HTERT RPE-1 (cell line): ENCODE measurements around the gene CNTNAP4.

Source experiments
- in situ Hi-C: fragments of 300-500 bp; cut with MboI; formaldehyde crosslinking; loops from 4 replicates; pipeline ENCODE4 v1.14.3; 2020; ENCODE audit warnings: low sequenced_read_pairs

The CNTNAP4 gene

GRCh38 chr16:76484020-76484419 is 206.8 kb downstream of the CNTNAP4 start:
- in situ Hi-C loops, result no loop called here

GRCh38 chr16:76486740-76487139 is 209.5 kb downstream of the CNTNAP4 start:
- in situ Hi-C loops, result no loop called here

GRCh38 chr16:76487411-76488064 is 210.3 kb downstream of the CNTNAP4 start:
- in situ Hi-C loops, result no loop called here

- in situ Hi-C loops, result no loop called here
Observed at GRCh38 chr16:76488065-76488417, 210.8 kb downstream of the CNTNAP4 start.

- in situ Hi-C loops, result no loop called here
Observed at GRCh38 chr16:76490036-76490639, 212.9 kb downstream of the CNTNAP4 start.

GRCh38 chr16:76500006-76500405 is 222.8 kb downstream of the CNTNAP4 start:
- in situ Hi-C loops, result no loop called here

- in situ Hi-C loops, result no loop called here
Observed at GRCh38 chr16:76502063-76502462, 224.9 kb downstream of the CNTNAP4 start.

GRCh38 chr16:76502555-76502954 is 225.4 kb downstream of the CNTNAP4 start:
- in situ Hi-C loops, result no loop called here

GRCh38 chr16:76503091-76503490 is 225.9 kb downstream of the CNTNAP4 start:
- in situ Hi-C loops, result no loop called here

- in situ Hi-C loops, result no loop called here
Observed at GRCh38 chr16:76511203-76511602, 234.0 kb downstream of the CNTNAP4 start.

GRCh38 chr16:76518781-76519180 is 241.6 kb downstream of the CNTNAP4 start:
- in situ Hi-C loops, result no loop called here

- in situ Hi-C loops, result no loop called here
Observed at GRCh38 chr16:76524356-76524755, 247.2 kb downstream of the CNTNAP4 start.

- in situ Hi-C loops, result no loop called here
Observed at GRCh38 chr16:76524769-76525168, 247.6 kb downstream of the CNTNAP4 start.

- in situ Hi-C loops, result no loop called here
Observed at GRCh38 chr16:76527244-76527643, 250.0 kb downstream of the CNTNAP4 start.

GRCh38 chr16:76529120-76529519 is 251.9 kb downstream of the CNTNAP4 start:
- in situ Hi-C loops, result no loop called here

- in situ Hi-C loops, result no loop called here
Observed at GRCh38 chr16:76531236-76531635, 254.0 kb downstream of the CNTNAP4 start.

GRCh38 chr16:76532188-76532973 is 255.2 kb downstream of the CNTNAP4 start:
- in situ Hi-C loops, result no loop called here

GRCh38 chr16:76539609-76540008 is 262.4 kb downstream of the CNTNAP4 start:
- in situ Hi-C loops, result no loop called here

- in situ Hi-C loops, result no loop called here
Observed at GRCh38 chr16:76541070-76541469, 263.9 kb downstream of the CNTNAP4 start.

- in situ Hi-C loops, result no loop called here
Observed at GRCh38 chr16:76565542-76565941, 288.3 kb downstream of the CNTNAP4 start.

- in situ Hi-C loops, result no loop called here
Observed at GRCh38 chr16:76571755-76572154, 294.6 kb downstream of the CNTNAP4 start.

GRCh38 chr16:76573281-76573680 is 296.1 kb downstream of the CNTNAP4 start:
- in situ Hi-C loops, result no loop called here
